Measurements from ENCODE around the gene PNMA8A.

Gene PNMA8A

DNA sequence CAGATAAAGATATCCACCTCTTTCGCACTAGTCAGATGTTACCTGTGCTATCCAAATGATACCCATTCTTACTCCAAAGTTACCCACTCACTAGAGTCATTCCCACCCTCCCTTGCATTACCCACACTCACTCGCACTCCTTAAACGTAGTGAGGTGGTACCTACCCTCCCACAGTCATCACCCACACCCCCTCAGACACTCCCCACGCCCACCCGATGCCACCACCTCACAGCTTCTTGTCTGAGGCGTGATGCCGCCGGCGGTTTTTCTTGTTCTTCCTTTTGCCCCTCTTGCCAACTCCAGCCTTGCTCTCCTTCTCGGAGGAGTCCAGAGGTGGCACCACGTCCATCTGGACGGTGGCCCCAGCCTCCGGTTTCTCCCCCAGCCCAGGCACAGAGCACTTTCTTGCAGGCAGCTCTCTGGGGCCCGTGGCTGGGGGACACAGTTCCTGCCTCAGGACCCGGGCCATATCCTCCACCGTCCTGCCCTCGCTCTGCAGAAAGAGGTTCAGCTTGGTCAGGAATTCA is 43.8 kb downstream of the PNMA8A start:
- DNase-seq (ENCODE audit: low spot score): no peak

DNA sequence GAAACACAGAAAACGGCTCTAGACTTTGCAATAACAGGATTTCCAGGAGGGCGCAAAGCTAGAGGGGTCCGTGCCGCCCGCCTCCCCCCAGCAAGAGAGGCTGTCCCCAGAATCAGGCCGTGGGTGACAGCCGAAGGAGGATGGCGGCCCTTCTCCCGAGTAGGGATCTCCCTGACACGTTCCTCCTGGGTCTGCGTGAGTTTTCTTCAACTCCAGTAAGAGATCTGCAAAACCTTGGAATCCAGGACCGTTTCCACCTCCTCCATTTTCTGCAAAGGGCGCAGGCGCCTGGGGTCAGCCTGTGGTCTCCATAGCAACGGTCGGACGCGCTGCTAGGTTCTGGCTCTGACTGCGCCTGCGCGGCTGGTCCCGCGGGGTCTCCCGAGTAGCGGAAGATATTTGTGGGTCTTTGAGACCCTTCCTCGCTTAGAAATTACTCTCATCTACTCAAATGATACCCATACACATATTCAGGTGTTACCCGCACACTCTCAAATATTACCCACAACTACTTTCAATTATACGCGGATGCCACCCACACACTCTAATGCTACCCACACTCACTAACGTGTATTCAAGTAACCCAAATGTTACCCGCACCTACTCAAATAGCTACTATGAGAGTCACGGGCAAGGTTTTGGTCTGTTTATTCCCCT is 44.7 kb downstream of the PNMA8A start:
- DNase-seq (ENCODE audit: low spot score): no peak

GRCh38 chr19:46426035-46426505 is 45.3 kb downstream of the PNMA8A start:
- no peak for DNase-seq (ENCODE audit: low spot score)

- no peak for DNase-seq (ENCODE audit: low spot score)
Measured at GRCh38 chr19:46423188-46423587, 48.2 kb downstream of the PNMA8A start.

DNA sequence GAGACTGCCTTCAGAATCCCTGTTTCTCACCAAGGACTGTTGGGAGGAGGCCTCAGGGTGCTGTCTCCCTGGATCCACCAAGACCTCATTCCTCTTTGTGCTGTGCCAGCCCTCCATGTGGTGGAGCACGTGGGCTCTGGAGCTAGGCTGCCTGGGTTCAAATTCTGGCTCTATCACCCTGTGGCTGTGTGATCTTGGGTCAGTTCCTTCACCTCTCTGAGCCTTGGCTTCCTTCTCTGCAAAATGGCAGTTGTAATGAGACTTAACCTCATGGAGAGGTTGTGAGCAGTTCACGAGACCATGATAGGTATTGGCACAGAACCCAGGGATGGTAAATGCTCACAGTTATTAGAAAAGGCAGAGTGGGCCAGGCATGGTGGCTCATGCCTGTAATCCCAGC is 49.0 kb downstream of the PNMA8A start:
- DNase-seq (ENCODE audit: low spot score): no peak

DNA sequence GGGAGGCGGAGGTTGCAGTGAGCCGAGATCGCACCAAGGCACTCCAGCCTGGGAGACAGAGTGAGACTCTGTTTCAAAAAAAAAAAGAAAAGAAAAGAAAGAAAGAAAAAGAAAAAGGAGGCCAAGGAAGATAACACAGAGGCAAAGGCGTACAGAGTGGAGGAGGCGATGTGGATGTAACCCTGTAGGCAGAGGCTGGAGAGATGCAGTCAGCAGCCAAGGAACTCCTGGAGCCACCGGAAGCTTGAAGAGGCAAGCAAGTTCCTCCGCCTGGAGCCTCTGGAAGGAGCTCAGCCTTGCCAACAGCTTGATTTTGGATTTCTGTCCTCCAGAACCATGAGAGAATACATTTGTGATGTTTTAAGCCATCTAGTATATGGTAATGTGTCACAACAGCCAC is 51.3 kb downstream of the PNMA8A start:
- DNase-seq (ENCODE audit: low spot score): no peak
